ENCODE measurements around the gene TAL1.
"Not testable (repeated sequence)": the region's sequence is repeated elsewhere in the genome, so short reads cannot be mapped to it uniquely, and the experiment has no call there.

The TAL1 gene

DNA sequence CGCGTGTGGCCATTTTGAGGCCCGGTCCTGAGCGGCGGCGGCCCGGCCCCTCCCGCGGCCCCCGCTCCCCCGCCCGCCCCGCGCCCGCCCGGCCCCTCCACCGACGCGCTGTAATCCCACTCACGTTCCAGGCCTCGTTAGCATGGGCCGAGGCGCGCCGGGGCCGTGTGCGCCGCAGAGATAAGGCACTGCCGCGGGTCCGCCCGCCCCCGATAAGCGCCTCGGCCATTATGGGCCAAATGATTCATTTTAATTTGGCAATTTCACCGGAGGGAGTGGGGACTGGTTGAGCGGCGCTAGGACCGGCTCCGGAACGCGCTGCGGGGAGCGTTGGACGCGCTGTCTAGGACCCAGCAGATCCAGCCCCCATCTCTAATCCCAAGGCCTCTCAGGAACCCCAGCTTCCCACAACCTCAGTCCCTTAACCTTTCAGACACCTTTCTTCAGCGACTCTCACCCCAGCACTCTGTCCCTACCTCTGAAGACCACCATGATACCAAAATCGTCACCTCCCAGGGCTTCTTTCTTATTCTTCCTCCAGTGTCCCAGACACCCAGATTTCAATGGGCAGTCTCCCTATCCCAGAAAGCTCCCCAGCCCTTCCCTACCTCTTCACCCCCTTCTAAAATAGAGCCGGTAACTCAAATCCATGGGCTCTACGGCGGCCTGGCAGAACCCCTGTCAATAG is at the start of gene TAL1:
TAL1 (minus strand) TSS at position 39 of the 688 bp plus-strand sequence. CDS start 6,337 bp downstream, outside the sequence.
- FAIRE-seq (no peak), DNase-seq (ENCODE audit: low spot score) (no peak)

- no peak for DNase-seq (ENCODE audit: low spot score)
- FAIRE-seq, result no peak
These were observed 48.1 kb upstream of the TAL1 start for GRCh38 chr1:47280142-47280541.

DNA sequence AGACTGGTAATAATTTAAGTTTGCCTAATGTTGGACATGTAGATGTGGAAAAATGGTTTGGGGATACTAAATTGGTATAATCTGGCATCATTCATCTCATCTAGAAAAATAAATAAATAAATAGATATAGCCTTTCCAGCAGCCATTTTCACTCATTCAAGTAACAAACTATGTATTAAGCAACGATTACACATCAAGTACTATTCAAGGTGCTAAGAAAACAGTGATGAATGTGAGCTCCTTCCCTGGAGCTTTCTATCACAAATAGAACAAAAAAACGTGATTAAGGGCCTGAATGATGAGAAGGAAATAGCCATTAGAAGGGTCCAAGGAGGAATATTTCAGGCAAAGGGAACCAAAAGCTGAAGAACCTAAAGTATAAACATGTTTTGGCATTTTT is 44.8 kb upstream of the TAL1 start:
- DNase-seq (ENCODE audit: low spot score) (no peak), FAIRE-seq (no peak)

DNA sequence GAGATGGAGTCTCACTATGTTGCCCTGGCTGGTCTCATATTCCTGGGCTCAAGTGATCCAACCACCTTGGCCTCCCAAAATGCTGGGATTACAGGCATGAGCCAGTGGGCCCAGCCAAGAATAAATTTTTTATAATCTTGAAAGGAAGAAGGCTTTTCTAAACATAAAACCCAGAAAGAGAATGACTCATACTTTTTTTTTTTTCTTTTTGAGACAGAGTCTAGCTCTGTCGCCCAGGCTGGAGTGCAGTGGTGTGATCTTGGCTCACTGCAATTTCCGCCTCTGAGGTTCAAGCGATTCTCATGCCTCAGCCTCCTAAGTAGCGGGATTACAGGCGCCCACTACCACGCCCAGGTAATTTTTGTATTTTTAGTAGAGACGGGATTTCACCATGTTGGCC is 43.8 kb upstream of the TAL1 start:
- not testable (repeated sequence) for DNase-seq (ENCODE audit: low spot score); FAIRE-seq

DNA sequence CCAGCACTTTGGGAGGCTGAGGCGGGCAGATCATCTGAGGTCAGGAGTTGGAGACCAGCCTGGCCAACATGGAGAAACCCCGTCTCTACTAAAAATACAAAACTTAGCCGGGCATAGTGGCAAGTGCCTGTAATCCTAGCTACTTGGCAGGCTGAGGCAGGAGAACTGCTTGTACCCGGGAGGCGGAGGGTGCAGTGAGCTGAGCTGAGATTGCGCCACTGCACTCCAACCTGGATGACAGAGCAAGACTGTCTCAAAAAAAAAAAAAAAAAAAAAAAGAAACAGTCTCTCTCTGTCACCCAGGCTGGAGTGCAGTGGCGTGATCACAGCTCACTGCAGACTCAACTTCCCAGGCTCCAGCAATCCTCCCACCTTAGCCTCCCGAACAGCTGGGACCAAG is 33.5 kb upstream of the TAL1 start:
- not testable (repeated sequence) for FAIRE-seq; DNase-seq (ENCODE audit: low spot score)

DNA sequence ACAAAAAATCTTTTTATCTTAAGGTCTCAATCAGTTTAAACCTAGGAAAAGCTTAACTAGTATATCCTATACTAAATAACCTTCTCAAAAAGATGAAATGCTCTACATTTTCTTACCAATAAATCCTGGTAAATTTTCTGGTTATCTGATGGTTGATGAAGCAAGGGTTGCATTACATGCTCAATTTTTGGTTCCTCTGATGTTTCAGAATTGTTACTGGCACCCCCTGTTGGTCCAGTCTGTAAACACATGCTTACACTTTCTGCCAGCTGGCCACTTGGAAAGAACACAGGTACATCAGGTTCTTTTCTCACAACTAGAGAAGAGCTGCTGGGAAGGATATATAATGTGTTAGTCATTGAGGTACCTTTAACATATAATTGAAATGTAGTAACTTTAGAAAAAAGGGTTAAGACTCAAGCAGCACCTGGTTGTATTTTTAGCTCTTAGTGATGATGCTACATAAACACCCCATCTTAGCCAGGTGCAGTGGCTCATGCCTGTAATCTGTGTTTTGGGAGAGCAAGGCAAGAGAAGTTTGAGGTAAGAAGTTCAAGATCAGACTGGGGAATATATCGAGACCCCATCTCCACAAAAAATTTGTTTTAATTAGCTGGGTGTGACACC is 30.9 kb upstream of the TAL1 start:
- DNase-seq (ENCODE audit: low spot score) (peak; percentile 34), FAIRE-seq (peak; percentile 75)

GRCh38 chr1:47257224-47257623 is 25.2 kb upstream of the TAL1 start:
- DNase-seq (ENCODE audit: low spot score) (no peak), FAIRE-seq (no peak)

GRCh38 chr1:47252795-47253194 is 20.8 kb upstream of the TAL1 start:
- FAIRE-seq, result no peak
- no peak for DNase-seq (ENCODE audit: low spot score)

- FAIRE-seq (no peak), DNase-seq (ENCODE audit: low spot score) (no peak)
These were observed 20.3 kb upstream of the TAL1 start for GRCh38 chr1:47252369-47252768.

- FAIRE-seq (no peak), DNase-seq (ENCODE audit: low spot score) (no peak)
These were observed 17.7 kb upstream of the TAL1 start for GRCh38 chr1:47249755-47250154.

DNA sequence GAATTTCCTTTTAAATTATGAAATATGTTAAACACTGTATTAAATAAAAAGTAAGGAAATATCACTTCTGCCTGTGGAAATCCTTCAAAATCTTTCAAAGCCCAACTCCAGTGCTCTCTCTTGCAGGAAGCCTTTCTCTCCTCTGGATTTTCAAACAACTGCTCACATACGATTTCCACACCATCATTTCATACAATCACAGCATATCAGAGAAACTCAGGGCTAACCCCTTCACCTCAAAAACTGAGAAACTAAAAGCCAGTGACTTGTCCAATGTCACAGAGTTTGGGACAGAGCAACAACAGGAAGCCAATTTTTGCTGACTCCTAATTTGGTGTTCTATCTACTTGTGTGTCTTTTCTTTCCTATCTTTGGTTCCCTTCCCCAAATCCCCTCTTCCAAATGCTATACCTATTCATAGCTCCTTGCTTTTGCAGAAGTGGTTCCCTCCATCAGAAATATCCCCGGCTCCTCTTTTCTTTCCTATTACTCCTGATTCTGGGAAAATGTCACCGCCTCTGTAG is 12.4 kb upstream of the TAL1 start:
- DNase-seq (ENCODE audit: low spot score) (no peak), FAIRE-seq (no peak)

GRCh38 chr1:47243910-47244309 is 11.9 kb upstream of the TAL1 start:
- FAIRE-seq (no peak), DNase-seq (ENCODE audit: low spot score) (no peak)

- FAIRE-seq (no peak), DNase-seq (ENCODE audit: low spot score) (no peak)
These were observed 9.4 kb upstream of the TAL1 start for GRCh38 chr1:47241114-47242113.

- no peak for FAIRE-seq
- DNase-seq (ENCODE audit: low spot score), result no peak
These were observed 7.0 kb upstream of the TAL1 start for GRCh38 chr1:47238935-47239592.

GRCh38 chr1:47235806-47236205 is 3.8 kb upstream of the TAL1 start:
- DNase-seq (ENCODE audit: low spot score) (no peak), FAIRE-seq (no peak)

DNA sequence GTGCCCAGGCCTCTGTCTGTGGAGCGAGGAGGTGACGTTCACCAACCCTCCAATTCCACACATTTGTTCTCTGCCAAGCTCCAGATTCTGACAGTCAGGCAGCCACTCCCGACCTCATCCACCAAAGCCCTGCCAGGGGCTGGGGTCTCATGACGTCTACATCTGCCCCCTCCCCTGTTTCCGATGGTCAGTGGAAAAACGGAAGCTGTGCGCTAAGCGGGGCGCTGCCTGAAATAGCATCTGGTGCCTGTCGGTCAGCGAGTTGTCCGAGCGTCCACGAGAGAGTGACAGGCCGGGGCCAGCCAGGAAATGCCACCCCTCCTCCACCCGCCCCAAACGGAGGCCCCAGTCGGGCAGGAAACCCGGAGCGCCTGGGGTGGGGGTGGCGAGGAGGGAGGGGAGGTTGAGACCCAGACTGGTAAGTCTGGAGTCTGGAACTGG is 3.2 kb upstream of the TAL1 start:
- FAIRE-seq, result no peak
- no peak for DNase-seq (ENCODE audit: low spot score)

DNA sequence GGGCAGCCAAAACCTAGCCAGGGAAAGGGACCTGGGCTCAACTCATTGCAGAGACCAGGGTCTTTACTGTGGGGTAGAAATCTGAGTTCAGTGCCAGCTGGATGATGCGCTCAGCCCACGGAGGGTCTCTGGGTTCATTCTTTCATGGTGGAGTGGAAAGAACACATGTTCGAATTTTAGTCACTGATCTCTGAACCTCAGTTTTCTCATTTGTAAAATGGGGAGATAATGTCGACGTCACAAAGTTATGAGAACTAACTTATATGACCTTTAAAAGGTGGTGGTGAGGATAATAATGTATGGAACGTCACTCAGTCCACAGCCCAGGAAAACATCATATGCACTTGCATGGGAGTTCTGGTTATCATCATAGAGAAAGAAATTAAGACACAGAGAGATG is 1.2 kb upstream of the TAL1 start:
- FAIRE-seq, result no peak
- DNase-seq (ENCODE audit: low spot score), result no peak

- FAIRE-seq (no peak), DNase-seq (ENCODE audit: low spot score) (no peak)
These were observed 481 bp downstream of the TAL1 start for GRCh38 chr1:47231301-47232186.

- DNase-seq (ENCODE audit: low spot score) (no peak), FAIRE-seq (no peak)
These were observed 1.2 kb downstream of the TAL1 start for GRCh38 chr1:47230692-47231300.
